IMR-90 (cell line): Measurements from ENCODE around the gene PIEZO1. TPM values are rescaled to one million over a fixed set of nuclear protein-coding genes. Genes with fewer than 3 reads are reported as not detected.
A peak's percentile ranks its signal among the peaks of the same experiment; 100 is the strongest.

Experiments used
- ATAC-seq: fragments of 200-7000 bp; cut with Tn5 transposase; 2 replicates; pipeline ENCODE4 v1.9.1; 2020; ENCODE audit warnings: low read depth, mild to moderate bottlenecking, moderate library complexity
- BruUV-seq: library from RNA; stranded (reverse); fragments of 400-500 nt; replicated peaks from 2 replicates; lab custom pipeline; 2021; lab: Mats Ljungman, UMichigan
- CTCF ChIA-PET: fragments of 300-600 bp; formaldehyde crosslinking; extraction: SDS; loops from one replicate; lab custom pipeline; 2021; ENCODE audit warnings: antibody characterized with exemption; lab: Yijun Ruan, JAX
- POLR2A ChIA-PET: fragments of 300-600 bp; sonication (Branson Sonifier 250); formaldehyde crosslinking; loops from one replicate; lab custom pipeline; 2022; ENCODE audit warnings: antibody characterized with exemption; ENCODE audit not compliant: unreplicated experiment; lab: Charles Lee
- DNase-seq: peaks from one replicate; pipeline ENCODE4 v3.0.0; 2013
- H2AFZ ChIP-seq: replicated peaks from 2 replicates; pipeline ENCODE3; 2013; ENCODE audit warnings: low read length, mild to moderate bottlenecking; ENCODE audit not compliant: poor library complexity
- H2AK5ac ChIP-seq: 2 replicates; pipeline ENCODE4 v1.6.1; 2013; ENCODE audit warnings: low read depth, low read length, inconsistent platforms
- H2AK9ac ChIP-seq: replicated peaks from 2 replicates; pipeline ENCODE3; 2013; ENCODE audit warnings: mild to moderate bottlenecking, low read depth, low read length, moderate library complexity; ENCODE audit not compliant: poor library complexity
- H2BK120ac ChIP-seq: 2 replicates; pipeline ENCODE4 v1.6.1; 2013; ENCODE audit warnings: low read depth, low read length, inconsistent platforms
- H2BK15ac ChIP-seq: 3 replicates; pipeline ENCODE4 v1.6.1; 2013; ENCODE audit warnings: low read depth, low read length, inconsistent platforms
- H2BK20ac ChIP-seq: 2 replicates; pipeline ENCODE4 v1.6.1; 2013; ENCODE audit warnings: low read depth, mild to moderate bottlenecking, inconsistent platforms, low read length, moderate library complexity
- H2BK5ac ChIP-seq: 2 replicates; pipeline ENCODE4 v1.6.1; 2013; ENCODE audit warnings: mild to moderate bottlenecking, low read depth, low read length, inconsistent platforms; ENCODE audit not compliant: poor library complexity, severe bottlenecking
- H3K14ac ChIP-seq: replicated peaks from 2 replicates; pipeline ENCODE4 v1.6.1; 2013; ENCODE audit warnings: low read depth, low read length, inconsistent platforms
- H3K18ac ChIP-seq: 2 replicates; pipeline ENCODE4 v1.6.1; 2013; ENCODE audit warnings: low read depth, low read length, control low read depth
- H3K23ac ChIP-seq: 2 replicates; pipeline ENCODE4 v1.6.1; 2013; ENCODE audit warnings: low read depth, low read length, inconsistent platforms
- H3K27ac ChIP-seq: 2 replicates; pipeline ENCODE4 v1.5.1; 2013; ENCODE audit warnings: mild to moderate bottlenecking, control low read depth, low read length; ENCODE audit not compliant: insufficient read depth
- H3K27me3 ChIP-seq: 2 replicates; pipeline ENCODE4 v1.6.1; 2013; ENCODE audit warnings: low read length; ENCODE audit not compliant: control insufficient read depth, insufficient read depth
- H3K36me3 ChIP-seq: 2 replicates; pipeline ENCODE4 v1.6.1; 2013; ENCODE audit warnings: low read length, mixed read lengths; ENCODE audit not compliant: control insufficient read depth, insufficient read depth
- H3K4ac ChIP-seq: 2 replicates; pipeline ENCODE4 v1.6.1; 2013; ENCODE audit warnings: low read depth, low read length, inconsistent platforms
- H3K4me1 ChIP-seq: 2 replicates; pipeline ENCODE4 v1.6.1; 2013; ENCODE audit warnings: low read length, mixed read lengths; ENCODE audit not compliant: control insufficient read depth, insufficient read depth
- H3K4me2 ChIP-seq: 2 replicates; pipeline ENCODE4 v1.6.1; 2013; ENCODE audit warnings: low read depth, mild to moderate bottlenecking, control low read depth, low read length, moderate library complexity
- H3K4me3 ChIP-seq: 2 replicates; pipeline ENCODE4 v1.5.1; 2013; ENCODE audit warnings: low read depth, mild to moderate bottlenecking, control low read depth, low read length, moderate library complexity; ENCODE audit not compliant: insufficient read depth
- H3K56ac ChIP-seq: 2 replicates; pipeline ENCODE4 v1.6.1; 2013; ENCODE audit warnings: low read length, inconsistent platforms; ENCODE audit not compliant: insufficient read depth; ENCODE audit errors: extremely low read depth
- H3K79me1 ChIP-seq, 2 experiments: 2 replicates each; pipeline ENCODE4 v1.6.1; 2013; ENCODE audit warnings: low read length in 2 of 2, inconsistent platforms in 1 of 2, low read depth in 1 of 2
- H3K9ac ChIP-seq: 2 replicates; pipeline ENCODE4 v1.6.1; 2013; ENCODE audit warnings: low read depth, low read length, control low read depth
- H3K9me1 ChIP-seq: 2 replicates; pipeline ENCODE4 v1.6.1; 2013; ENCODE audit warnings: low read length, inconsistent platforms; ENCODE audit not compliant: insufficient read depth
- H3K9me3 ChIP-seq: 2 replicates; pipeline ENCODE4 v1.6.1; 2013; ENCODE audit warnings: low read length; ENCODE audit not compliant: control insufficient read depth, insufficient read depth
- H4K20me1 ChIP-seq: 2 replicates; pipeline ENCODE4 v1.6.1; 2013; ENCODE audit warnings: low read length, inconsistent platforms; ENCODE audit not compliant: insufficient read depth
- H4K5ac ChIP-seq: 2 replicates; pipeline ENCODE4 v1.6.1; 2013; ENCODE audit warnings: mild to moderate bottlenecking, low read depth, low read length, control low read depth
- H4K8ac ChIP-seq, 2 experiments: 2 replicates each; pipeline ENCODE4 v1.6.1; 2013; ENCODE audit warnings: low read depth in 2 of 2, low read length in 2 of 2, control low read depth in 1 of 2, inconsistent platforms in 1 of 2
- H4K91ac ChIP-seq: 2 replicates; pipeline ENCODE4 v1.6.1; 2013; ENCODE audit warnings: low read depth, low read length, inconsistent platforms; ENCODE audit not compliant: insufficient read depth
- CEBPB ChIP-seq: IDR thresholded peaks from 2 replicates; pipeline ENCODE4 v1.6.1; 2012; ENCODE audit warnings: low read depth, low read length, improper control_type of control experiment
- CHD1 ChIP-seq: IDR thresholded peaks from 2 replicates; pipeline ENCODE4 v1.6.1; 2012; ENCODE audit warnings: low read depth, low read length, improper control_type of control experiment
- CTCF ChIP-seq: conservative IDR thresholded peaks from 2 replicates; pipeline ENCODE4 v1.5.1; 2012; ENCODE audit warnings: mild to moderate bottlenecking, low read depth, low read length, improper control_type of control experiment
- ELK1 ChIP-seq: fragments of 150-350 bp; IDR thresholded peaks from 2 replicates; pipeline ENCODE4 v1.6.1; 2016; ENCODE audit warnings: low read depth, mild to moderate bottlenecking, low read length, moderate library complexity, borderline replicate concordance
- FOS ChIP-seq: fragments of 150-350 bp; IDR thresholded peaks from 2 replicates; pipeline ENCODE4 v1.6.1; 2016; ENCODE audit warnings: low read depth, low read length
- MAFK ChIP-seq: IDR thresholded peaks from 2 replicates; pipeline ENCODE4 v1.6.1; 2012; ENCODE audit warnings: low read depth, low read length, improper control_type of control experiment
- NFE2L2 ChIP-seq: fragments of 150-350 bp; IDR thresholded peaks from 2 replicates; pipeline ENCODE4 v1.6.1; 2016; ENCODE audit warnings: low read depth, mild to moderate bottlenecking, low read length
- POLR2A ChIP-seq: IDR thresholded peaks from 2 replicates; pipeline ENCODE4 v1.6.1; 2012; ENCODE audit warnings: mild to moderate bottlenecking, low read depth, low read length
- RAD21 ChIP-seq: IDR thresholded peaks from 2 replicates; pipeline ENCODE4 v1.6.1; 2012; ENCODE audit warnings: low read length, improper control_type of control experiment
- RCOR1 ChIP-seq: IDR thresholded peaks from 2 replicates; pipeline ENCODE4 v1.6.1; 2012; ENCODE audit warnings: mild to moderate bottlenecking, low read length, improper control_type of control experiment; ENCODE audit not compliant: insufficient replicate concordance
- RFX5 ChIP-seq: IDR thresholded peaks from 2 replicates; pipeline ENCODE4 v1.8.0; 2012; ENCODE audit warnings: low read depth, mild to moderate bottlenecking, low read length, moderate library complexity
- SMC3 ChIP-seq: fragments of 150-350 bp; IDR thresholded peaks from 2 replicates; pipeline ENCODE4 v1.6.1; 2016; ENCODE audit warnings: low read depth, mild to moderate bottlenecking, antibody characterized with exemption, low read length, moderate library complexity
- WGBS, 2 experiments: methylation state at CpG; one replicate each; pipeline versions ENCODE4 v1.1.5 to v1.1.7; 2013; ENCODE audit warnings: missing lambda C conversion rate in 2 of 2; ENCODE audit not compliant: insufficient read length in 1 of 2; ENCODE audit errors: extremely low coverage in 2 of 2; 5-methylcytosine and 5-hydroxymethylcytosine counted together
- dilution Hi-C: fragments of 300-500 bp; cut with HindIII; formaldehyde crosslinking; loops from one replicate; pipeline ENCODE4 v1.14.3; 2018; ENCODE audit warnings: low sequenced_read_pairs; ENCODE audit not compliant: unreplicated experiment
- in situ Hi-C: fragments of 300-500 bp; cut with MboI; formaldehyde crosslinking; loops from 3 replicates; pipeline ENCODE4 v1.14.3; 2019; ENCODE audit warnings: low sequenced_read_pairs, inconsistent platforms, mixed read lengths
- intact Hi-C: fragments of 100-400 bp; cut with micrococcal nuclease; formaldehyde crosslinking; loops from 2 replicates; pipeline ENCODE4 v1.10.0; 2022
- polyA plus RNA-seq, 3 experiments: library from polyadenylated mRNA; depleted of rRNA; stranded (reverse); fragments of >200 nt; gene quantifications; 2 replicates each; pipeline ENCODE4 v1.2.3, GENCODE V29; 2012; ENCODE audit warnings: low replicate concordance in 1 of 3
- total RNA-seq: library from RNA; depleted of rRNA; stranded (reverse); fragments of >200 nt; gene quantifications from 2 replicates; pipeline ENCODE4 v1.2.3, GENCODE V29; 2012

PIEZO1 gene
- total and polyA plus RNA-seq, 2 of the 4 experiments (the other 2 are of a cell fraction), result 36.2 to 372 TPM

- H2BK120ac ChIP-seq, result no peak overlapping the region
- no peak overlapping the region for H3K23ac ChIP-seq
- no peak overlapping the region for H3K4me3 ChIP-seq
- H2AK5ac ChIP-seq, result no peak overlapping the region
- DNase-seq (no peak), ATAC-seq (no peak)
- no peaks in the 10 kb centered on the region for H3K9me3 ChIP-seq
- H2BK20ac ChIP-seq, result no peak overlapping the region
- no peak overlapping the region for H3K18ac ChIP-seq
- CTCF ChIA-PET, result interaction anchor here (0.7 kb wide), 1 partner anchor 1246 kb away, joined by 3 read pairs; no protein-coding TSS in a partner anchor
- peak overlapping the region; percentile 57 for H2AK9ac ChIP-seq
- H4K8ac ChIP-seq, result no peak overlapping the region
- dilution Hi-C loops, result no loop called here
- POLR2A ChIA-PET, result no interaction called here
- no peak overlapping the region for H2AFZ ChIP-seq
- no peak overlapping the region for H3K9ac ChIP-seq
- no peak overlapping the region for H2BK15ac ChIP-seq
- no peak for TF ChIP-seq RFX5
- TF ChIP-seq NFE2L2, result no peak
- no peak for TF ChIP-seq RCOR1
- TF ChIP-seq RAD21, result no peak
- no peak for TF ChIP-seq CTCF
- TF ChIP-seq CHD1, result no peak
- no peak for TF ChIP-seq POLR2A
- TF ChIP-seq CEBPB, result no peak
- TF ChIP-seq FOS, result no peak
- TF ChIP-seq MAFK, result no peak
- no peak for TF ChIP-seq SMC3
- TF ChIP-seq ELK1, result no peak
- in situ Hi-C loops, result no loop called here
- no TSS peak for BruUV-seq
- no peaks in the 10 kb centered on the region for H3K36me3 ChIP-seq
- H2BK5ac ChIP-seq, result no peak overlapping the region
- no peak overlapping the region for H3K4me2 ChIP-seq
- no peaks in the 10 kb centered on the region for H3K9me1 ChIP-seq
- H3K27me3 ChIP-seq, result peaks cover 40% of the 10 kb centered on the region
- H4K5ac ChIP-seq, result no peak overlapping the region
- peaks cover 7% of the 10 kb centered on the region; the same call in 1 of the 2 replicates for H4K20me1 ChIP-seq
- H3K56ac ChIP-seq, result no peak overlapping the region
- no peak overlapping the region for H3K14ac ChIP-seq
- intact Hi-C loops, result no loop called here
- H3K79me1 ChIP-seq, result no peaks in the 10 kb centered on the region
- WGBS, 2 experiments, result 83% methylated on average over 1 of the region's 10 CpGs; no CpG with 5 or more reads in 1 of the 2 experiments
- H3K4me1 ChIP-seq, result peaks cover 7% of the 10 kb centered on the region; the same call in 1 of the 2 replicates
- no peak overlapping the region for H3K4ac ChIP-seq
- no peak overlapping the region for H4K91ac ChIP-seq
- H3K27ac ChIP-seq, result no peak overlapping the region
These were observed 97.8 kb downstream of the PIEZO1 start for GRCh38 chr16:88687254-88687576.
